Activated T-helper 1 cell treated with anti-CD3 and anti-CD28 coated beads, Interleukin-12 subunit alpha, Interleukin-12 subunit beta, Interleukin-2, Interleukin-4 antibody, amounts not matched to agents 30 ng/mL and 10 ng/mL and 1 ng/mL, durations not matched to agents 14 hours and 24 hours and 36 hours (primary cell): ENCODE data around the gene PDGFA. TPM values are rescaled to one million over a fixed set of nuclear protein-coding genes. Genes with fewer than 3 reads are reported as not detected.
A peak's percentile ranks its signal among the peaks of the same experiment; 100 is the strongest.

Experiments
- DNase-seq: peaks from one replicate; pipeline ENCODE4 v3.0.0; 2021; ENCODE audit warnings: low spot score
- H3K27ac Mint-ChIP-seq: one replicate; pipeline ENCODE4 v1.8.0; 2021; ENCODE audit warnings: mild to moderate bottlenecking, mixed read lengths
- H3K27me3 Mint-ChIP-seq: one replicate; pipeline ENCODE4 v1.8.0; 2022; ENCODE audit warnings: mild to moderate bottlenecking, moderate library complexity, mixed read lengths; ENCODE audit not compliant: insufficient read depth
- H3K36me3 Mint-ChIP-seq: one replicate; pipeline ENCODE4 v1.8.0; 2021; ENCODE audit warnings: low read depth, mixed read lengths
- H3K4me1 Mint-ChIP-seq: one replicate; pipeline ENCODE4 v1.8.0; 2021; ENCODE audit warnings: low read depth, mixed read lengths
- H3K4me3 Mint-ChIP-seq: one replicate; pipeline ENCODE4 v1.8.0; 2021; ENCODE audit warnings: mild to moderate bottlenecking, moderate library complexity, mixed read lengths
- H3K9me3 Mint-ChIP-seq: one replicate; pipeline ENCODE4 v1.8.0; 2021; ENCODE audit warnings: mixed read lengths
- intact Hi-C: fragments of 100-400 bp; cut with micrococcal nuclease; formaldehyde crosslinking; loops from one replicate; pipeline ENCODE4 v1.15.1; 2024
- total RNA-seq: library from RNA; stranded (reverse); gene quantifications from 2 replicates; pipeline ENCODE4 v1.2.3, GENCODE V29; 2022

Gene PDGFA
- total RNA-seq, 1 donor from 2014 or later = 8.5 TPM

- peaks cover 6% of the 10 kb centered on the region for H3K4me1 Mint-ChIP-seq
- intact Hi-C loops = loop anchor here (10.0 kb wide), 1 partner anchor 112 kb away; no protein-coding TSS in a partner anchor
- H3K4me3 Mint-ChIP-seq = no peak overlapping the region
- H3K9me3 Mint-ChIP-seq = no peaks in the 10 kb centered on the region
- no peak overlapping the region for H3K27ac Mint-ChIP-seq
- no peaks in the 10 kb centered on the region for H3K36me3 Mint-ChIP-seq
- H3K27me3 Mint-ChIP-seq = peaks cover 12% of the 10 kb centered on the region
- no peak for DNase-seq
These were observed 66.7 kb downstream of the PDGFA start for GRCh38 chr7:452791-453455.

GRCh38 chr7:452226-452751 is 67.4 kb downstream of the PDGFA start:
- no peak overlapping the region for H3K4me3 Mint-ChIP-seq
- no peaks in the 10 kb centered on the region for H3K36me3 Mint-ChIP-seq
- no peaks in the 10 kb centered on the region for H3K9me3 Mint-ChIP-seq
- peaks cover 6% of the 10 kb centered on the region for H3K4me1 Mint-ChIP-seq
- intact Hi-C loops = loop anchor here (10.0 kb wide), 1 partner anchor 113 kb away; no protein-coding TSS in a partner anchor
- no peak overlapping the region for H3K27ac Mint-ChIP-seq
- DNase-seq = no peak
- peaks cover 12% of the 10 kb centered on the region for H3K27me3 Mint-ChIP-seq

- DNase-seq = no peak
These were observed 68.1 kb downstream of the PDGFA start for GRCh38 chr7:451255-452225.

GRCh38 chr7:450741-451140 is 68.9 kb downstream of the PDGFA start:
- H3K27me3 Mint-ChIP-seq = peaks cover 12% of the 10 kb centered on the region
- H3K27ac Mint-ChIP-seq = no peak overlapping the region
- no peaks in the 10 kb centered on the region for H3K9me3 Mint-ChIP-seq
- intact Hi-C loops = loop anchor here (10.0 kb wide), 1 partner anchor 114 kb away; no protein-coding TSS in a partner anchor
- no peaks in the 10 kb centered on the region for H3K36me3 Mint-ChIP-seq
- no peak overlapping the region for H3K4me3 Mint-ChIP-seq
- no peak for DNase-seq
- H3K4me1 Mint-ChIP-seq = peaks cover 6% of the 10 kb centered on the region

More at GRCh38 chr7:451255-452225, 68.1 kb downstream of the PDGFA start:
- Mint-ChIP-seq H3K36me3 (no peaks in the 10 kb centered on the region), H3K27me3 (peaks cover 12% of the 10 kb centered on the region), H3K9me3 (no peaks in the 10 kb centered on the region), H3K4me3 (no peak overlapping the region), H3K27ac (peak overlapping the region; percentile 55), H3K4me1 (peaks cover 6% of the 10 kb centered on the region)
- intact Hi-C loops = loop anchor here (10.0 kb wide), 1 partner anchor 113 kb away; no protein-coding TSS in a partner anchor

GRCh38 chr7:450036-450435 is 69.6 kb downstream of the PDGFA start:
- H3K9me3 Mint-ChIP-seq = no peaks in the 10 kb centered on the region
- peaks cover 6% of the 10 kb centered on the region for H3K4me1 Mint-ChIP-seq
- intact Hi-C loops = loop anchor here (10.0 kb wide), 1 partner anchor 115 kb away; no protein-coding TSS in a partner anchor
- peaks cover 12% of the 10 kb centered on the region for H3K27me3 Mint-ChIP-seq
- no peak for DNase-seq
- no peak overlapping the region for H3K27ac Mint-ChIP-seq
- no peaks in the 10 kb centered on the region for H3K36me3 Mint-ChIP-seq
- no peak overlapping the region for H3K4me3 Mint-ChIP-seq

GRCh38 chr7:449324-450019 is 70.2 kb downstream of the PDGFA start:
- Mint-ChIP-seq H3K27ac (no peak overlapping the region), H3K4me3 (no peak overlapping the region), H3K27me3 (peaks cover 13% of the 10 kb centered on the region), H3K36me3 (no peaks in the 10 kb centered on the region), H3K4me1 (peaks cover 6% of the 10 kb centered on the region), H3K9me3 (no peaks in the 10 kb centered on the region)
- DNase-seq = no peak
- intact Hi-C loops = loop anchor here (10.0 kb wide), 1 partner anchor 115 kb away; no protein-coding TSS in a partner anchor

GRCh38 chr7:447523-447922 is 72.1 kb downstream of the PDGFA start:
- H3K9me3 Mint-ChIP-seq = no peaks in the 10 kb centered on the region
- intact Hi-C loops = no loop called here
- no peaks in the 10 kb centered on the region for H3K36me3 Mint-ChIP-seq
- H3K27me3 Mint-ChIP-seq = peaks cover 13% of the 10 kb centered on the region
- no peak overlapping the region for H3K4me3 Mint-ChIP-seq
- DNase-seq = no peak
- H3K4me1 Mint-ChIP-seq = peaks cover 6% of the 10 kb centered on the region
- H3K27ac Mint-ChIP-seq = no peak overlapping the region

Other genes with a start within 250 kb of the PDGFA start
- not detected in 2 replicates for gene FOXL3, start 229.7 kb downstream of the PDGFA start, total RNA-seq
- gene DNAAF5, start 206.9 kb upstream of the PDGFA start, total RNA-seq = 42.7 and 52.4 TPM in 2 replicates
- 37.0 and 37.8 TPM in 2 replicates for gene PRKAR1B, start 207.4 kb upstream of the PDGFA start, total RNA-seq